ENCODE results near the gene CA14. TPM values are rescaled to one million over a fixed set of nuclear protein-coding genes. Genes with fewer than 3 reads are reported as not detected.
"Not testable (repeated sequence)": the region's sequence is repeated elsewhere in the genome, so short reads cannot be mapped to it uniquely, and the experiment has no call there.

The CA14 gene
- 4.0 TPM for total RNA-seq
- 1 to 10 TPM; 1.9 to 7.9 (median 4.0) TPM for polyA plus RNA-seq (ENCODE audit: insufficient read depth in 1 of 8, insufficient read length in 8 of 8, low replicate concordance in 1 of 8)
- long read RNA-seq, donor 1, partial matches to known transcripts: 71 of 81 reads
- long read RNA-seq, donor 1, other reads (novel, unspliced or antisense): 10 of 81 reads
- long read RNA-seq, donor 2: 0 reads
- long read RNA-seq, donor 3, partial matches to known transcripts: 47 of 78 reads
- long read RNA-seq, donor 3, other reads (novel, unspliced or antisense): 31 of 78 reads
- long read RNA-seq, donor 4: 0 reads
- long read RNA-seq, donor 5, partial matches to known transcripts: 130 of 135 reads
- long read RNA-seq, donor 5, other reads (novel, unspliced or antisense): 5 of 135 reads
- long read RNA-seq, donor 6, partial matches to known transcripts: 235 of 317 reads
- long read RNA-seq, donor 6, other reads (novel, unspliced or antisense): 82 of 317 reads
- long read RNA-seq, donor 7, partial matches to known transcripts: 52 of 57 reads
- long read RNA-seq, donor 7, other reads (novel, unspliced or antisense): 5 of 57 reads
- long read RNA-seq, donor 8, partial matches to known transcripts: 17 of 30 reads
- long read RNA-seq, donor 8, other reads (novel, unspliced or antisense): 13 of 30 reads
- long read RNA-seq, donor 9, partial matches to known transcripts: 35 of 35 reads
- long read RNA-seq, donor 9, other reads (novel, unspliced or antisense): 0 of 35 reads
- long read RNA-seq, donor 10: 0 reads
- long read RNA-seq, donor 11, partial matches to known transcripts: 20 of 37 reads
- long read RNA-seq, donor 11, other reads (novel, unspliced or antisense): 17 of 37 reads

DNA sequence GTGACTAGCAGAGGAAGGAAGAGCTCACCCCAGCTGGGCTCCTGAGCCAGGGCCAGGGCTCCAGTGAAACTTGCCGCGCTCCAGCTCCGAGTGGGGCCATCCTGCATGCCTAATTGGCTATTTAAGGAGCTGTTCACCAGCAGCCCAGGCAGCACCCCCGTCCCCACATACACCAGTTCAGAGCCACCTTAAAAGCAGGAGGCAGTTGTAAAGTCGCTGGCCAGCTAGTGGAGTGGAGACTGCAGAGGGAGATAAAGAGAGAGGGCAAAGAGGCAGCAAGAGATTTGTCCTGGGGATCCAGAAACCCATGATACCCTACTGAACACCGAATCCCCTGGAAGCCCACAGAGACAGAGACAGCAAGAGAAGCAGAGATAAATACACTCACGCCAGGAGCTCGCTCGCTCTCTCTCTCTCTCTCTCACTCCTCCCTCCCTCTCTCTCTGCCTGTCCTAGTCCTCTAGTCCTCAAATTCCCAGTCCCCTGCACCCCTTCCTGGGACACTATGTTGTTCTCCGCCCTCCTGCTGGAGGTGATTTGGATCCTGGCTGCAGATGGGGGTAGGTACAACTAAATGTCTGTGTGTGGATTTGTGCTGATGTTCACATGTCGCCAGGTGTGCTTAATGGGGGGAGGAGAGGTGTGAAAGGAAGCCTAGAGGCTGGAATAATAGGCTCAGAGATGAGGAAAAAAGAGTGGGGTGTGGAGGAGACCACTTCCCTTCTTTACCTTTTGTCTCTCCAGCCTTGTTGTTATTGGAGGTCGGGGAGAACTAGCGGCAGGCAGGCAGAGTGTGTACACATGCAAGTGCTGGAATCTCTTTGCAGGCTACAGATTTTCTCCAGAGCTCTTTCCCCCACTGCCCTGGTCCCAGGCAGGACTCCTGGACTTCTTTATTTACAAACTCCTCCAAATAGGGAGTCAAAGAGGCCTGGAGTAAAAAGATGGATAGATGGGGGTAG is at the start of gene CA14:
Gene CA14, plus strand, starts transcription at position 151 of the 962 bp plus-strand sequence. Its CDS starts 355 bp downstream, at position 506.
- Histone ChIP-seq H3K4me3 (ENCODE audit: low read length) (peak within 1 kb of the TSS; percentile 28), H3K27ac (ENCODE audit: low read length) (no peak within 1 kb of the TSS), H3K27me3 (ENCODE audit: control insufficient read depth, insufficient read depth, low read length) (peaks cover 7% of the 10 kb centered on the region), H3K36me3 (ENCODE audit: control insufficient read depth, insufficient read depth, low read length) (no peaks in the 10 kb centered on the region), H3K9me3 (replicated peaks; ENCODE audit: control insufficient read depth, low read depth, low read length) (no peaks in the 10 kb centered on the region), H3K4me1 (ENCODE audit: control insufficient read depth, insufficient read depth, low read length) (peaks cover 43% of the 10 kb centered on the region)
- peak; percentile 38 for DNase-seq
- WGBS (ENCODE audit: insufficient coverage): 50% methylated on average over 1 of the region's 13 CpGs

DNA sequence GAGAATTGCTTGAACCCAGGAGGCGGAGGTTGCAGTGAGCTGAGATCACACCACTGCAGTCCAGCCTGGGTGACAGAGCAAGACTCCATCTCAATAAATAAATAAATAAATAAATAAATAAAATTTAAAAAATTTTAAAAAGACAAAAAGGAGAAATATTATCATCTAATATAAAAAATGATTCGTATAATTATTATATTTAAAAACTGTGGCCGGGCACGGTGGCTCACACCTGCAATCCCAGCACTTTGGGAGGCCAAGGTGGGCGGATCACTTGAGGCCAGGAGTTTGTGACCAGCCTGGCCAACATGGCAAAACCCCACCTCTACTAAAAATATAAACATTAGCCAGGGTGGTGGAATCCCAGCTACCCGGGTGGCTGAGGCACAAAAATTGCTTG is 49.1 kb upstream of the CA14 start:
- not testable (repeated sequence) for H3K4me1 ChIP-seq (ENCODE audit: control insufficient read depth, insufficient read depth, low read length); H3K4me3 ChIP-seq (ENCODE audit: low read length); H3K27ac ChIP-seq (ENCODE audit: low read length); H3K9me3 ChIP-seq (replicated peaks; ENCODE audit: control insufficient read depth, low read depth, low read length); H3K27me3 ChIP-seq (ENCODE audit: control insufficient read depth, insufficient read depth, low read length); H3K36me3 ChIP-seq (ENCODE audit: control insufficient read depth, insufficient read depth, low read length); DNase-seq
- 100% methylated on average over 1 of the region's 6 CpGs for WGBS (ENCODE audit: insufficient coverage)

DNA sequence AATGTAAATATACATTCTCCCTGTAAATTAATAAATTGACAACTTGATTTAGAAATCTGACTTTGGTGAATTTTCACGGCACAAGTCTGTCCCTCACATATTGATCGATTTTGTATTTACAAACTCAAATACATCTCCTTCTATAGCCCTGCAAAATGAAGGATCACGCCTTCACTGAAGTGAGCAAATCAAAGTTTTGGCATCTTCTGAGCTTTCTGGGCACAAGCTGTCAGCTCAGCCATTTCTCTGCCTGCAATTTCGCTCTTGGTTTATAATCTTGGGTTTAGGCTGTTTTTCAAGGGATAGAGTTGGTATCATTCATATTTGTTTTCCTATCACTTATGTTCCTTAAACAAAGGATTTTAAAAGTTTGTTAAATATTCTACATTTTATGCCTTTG is 47.5 kb upstream of the CA14 start:
- Histone ChIP-seq H3K4me3 (ENCODE audit: low read length) (no peak overlapping the region), H3K27me3 (ENCODE audit: control insufficient read depth, insufficient read depth, low read length) (no peaks in the 10 kb centered on the region), H3K9me3 (replicated peaks; ENCODE audit: control insufficient read depth, low read depth, low read length) (no peaks in the 10 kb centered on the region), H3K4me1 (ENCODE audit: control insufficient read depth, insufficient read depth, low read length) (peaks cover 7% of the 10 kb centered on the region), H3K27ac (ENCODE audit: low read length) (no peak overlapping the region), H3K36me3 (ENCODE audit: control insufficient read depth, insufficient read depth, low read length) (no peaks in the 10 kb centered on the region)
- 100% methylated on average over 3 of the region's 4 CpGs for WGBS (ENCODE audit: insufficient coverage)
- DNase-seq: no peak

DNA sequence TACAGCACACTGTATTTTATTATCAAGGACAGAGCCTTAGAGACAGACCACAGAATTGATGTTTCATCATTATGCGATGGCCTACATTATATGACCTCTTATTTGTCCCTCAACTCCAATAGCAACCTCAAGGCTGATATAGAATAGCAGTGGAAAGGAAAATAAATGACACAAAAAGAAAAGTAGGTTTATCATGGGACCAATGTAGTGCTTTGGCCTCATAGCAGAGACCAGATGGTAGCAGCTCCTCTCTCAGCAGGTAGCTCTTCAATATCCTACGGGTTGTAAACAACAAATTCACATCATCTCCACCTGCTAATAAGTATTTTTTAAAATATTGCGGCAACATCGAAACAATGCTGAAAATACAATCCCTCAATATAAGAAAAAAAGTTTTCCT is 46.9 kb upstream of the CA14 start:
- no CpG with 5 or more reads among the region's 4 CpGs for WGBS (ENCODE audit: insufficient coverage)
- no peak for DNase-seq
- no peaks in the 10 kb centered on the region for H3K27me3 ChIP-seq (ENCODE audit: control insufficient read depth, insufficient read depth, low read length)
- no peaks in the 10 kb centered on the region for H3K9me3 ChIP-seq (replicated peaks; ENCODE audit: control insufficient read depth, low read depth, low read length)
- no peak overlapping the region for H3K27ac ChIP-seq (ENCODE audit: low read length)
- H3K4me1 ChIP-seq (ENCODE audit: control insufficient read depth, insufficient read depth, low read length): peaks cover 7% of the 10 kb centered on the region
- no peaks in the 10 kb centered on the region for H3K36me3 ChIP-seq (ENCODE audit: control insufficient read depth, insufficient read depth, low read length)
- no peak overlapping the region for H3K4me3 ChIP-seq (ENCODE audit: low read length)

DNA sequence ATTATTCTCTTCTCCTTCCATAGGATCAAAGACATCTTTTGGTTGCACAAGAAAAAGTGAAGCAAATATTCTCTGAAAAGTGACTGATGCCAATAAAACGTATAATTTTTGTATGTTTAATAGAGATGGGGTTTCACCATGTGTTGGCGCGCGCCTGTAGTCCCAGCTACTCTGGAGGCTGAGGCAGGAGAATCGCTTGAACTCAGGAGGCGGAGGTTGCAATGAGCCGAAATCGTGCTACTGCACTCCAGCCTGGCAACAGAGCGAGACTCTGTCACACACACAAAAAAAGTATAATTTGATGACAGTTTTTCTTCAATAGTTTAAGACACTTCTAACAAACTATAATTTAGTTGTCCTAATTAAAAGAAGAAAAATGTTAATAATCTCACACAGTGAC is 45.5 kb upstream of the CA14 start:
- H3K4me1 ChIP-seq (ENCODE audit: control insufficient read depth, insufficient read depth, low read length): peaks cover 7% of the 10 kb centered on the region
- 85% methylated on average over 4 of the region's 9 CpGs for WGBS (ENCODE audit: insufficient coverage)
- no peak for DNase-seq

DNA sequence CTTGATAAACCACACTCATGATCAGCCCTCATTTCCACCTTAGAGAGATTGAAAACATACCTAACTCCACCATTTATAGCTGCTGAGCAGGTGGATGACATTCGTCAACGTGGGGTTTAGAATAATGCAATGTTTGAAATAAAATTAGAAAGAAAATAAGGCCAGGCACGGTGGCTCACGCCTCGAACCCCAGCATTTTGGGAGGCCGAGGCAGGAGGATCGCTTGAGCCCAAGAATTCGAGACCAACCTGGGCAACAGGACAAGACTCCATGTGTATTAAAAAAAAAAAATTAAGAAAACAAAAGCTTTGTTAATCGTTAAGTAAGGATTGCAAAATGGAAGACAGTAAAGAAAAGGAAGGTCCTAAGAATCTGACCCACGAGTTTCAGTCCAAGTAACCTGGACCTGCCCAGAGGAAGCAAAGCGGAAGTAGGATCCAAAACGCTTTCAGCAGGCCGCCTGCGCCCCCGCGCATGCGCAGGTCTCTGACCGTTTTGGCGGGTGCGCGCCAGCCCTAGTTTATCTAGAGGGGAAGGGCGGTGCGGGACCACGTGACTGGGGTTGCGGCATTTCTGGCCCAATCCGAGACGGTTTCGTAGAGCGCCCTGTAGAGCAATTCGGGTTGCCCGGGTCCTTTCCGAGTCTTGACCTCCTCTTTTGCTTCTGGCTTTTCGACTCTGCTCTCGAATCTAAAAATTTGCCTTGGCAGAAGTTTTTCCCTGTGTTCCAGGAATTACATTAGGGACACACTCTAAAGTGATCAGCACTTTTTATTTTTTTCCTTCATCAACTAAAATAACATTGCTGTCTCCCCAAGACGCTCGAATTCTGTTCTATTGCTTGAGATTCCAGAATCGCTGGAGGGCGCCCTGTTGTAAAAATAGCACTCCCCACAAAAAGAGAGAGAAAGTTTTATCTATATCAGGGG is 44.1 kb upstream of the CA14 start:
- peak overlapping the region; percentile 57 for H3K4me3 ChIP-seq (ENCODE audit: low read length)
- peaks cover 7% of the 10 kb centered on the region for H3K4me1 ChIP-seq (ENCODE audit: control insufficient read depth, insufficient read depth, low read length)
- H3K9me3 ChIP-seq (replicated peaks; ENCODE audit: control insufficient read depth, low read depth, low read length): no peaks in the 10 kb centered on the region
- WGBS (ENCODE audit: insufficient coverage): 16% methylated on average over 32 of the region's 38 CpGs
- H3K27me3 ChIP-seq (ENCODE audit: control insufficient read depth, insufficient read depth, low read length): no peaks in the 10 kb centered on the region
- DNase-seq: peak; percentile 98
- peak overlapping the region; percentile 95 for H3K27ac ChIP-seq (ENCODE audit: low read length)
- no peaks in the 10 kb centered on the region for H3K36me3 ChIP-seq (ENCODE audit: control insufficient read depth, insufficient read depth, low read length)

More for the DNA sequence above, 45.5 kb upstream of the CA14 start:
- no peaks in the 10 kb centered on the region for H3K36me3 ChIP-seq (ENCODE audit: control insufficient read depth, insufficient read depth, low read length)
- no peaks in the 10 kb centered on the region for H3K9me3 ChIP-seq (replicated peaks; ENCODE audit: control insufficient read depth, low read depth, low read length)
- no peak overlapping the region for H3K4me3 ChIP-seq (ENCODE audit: low read length)
- no peak overlapping the region for H3K27ac ChIP-seq (ENCODE audit: low read length)
- no peaks in the 10 kb centered on the region for H3K27me3 ChIP-seq (ENCODE audit: control insufficient read depth, insufficient read depth, low read length)

DNA sequence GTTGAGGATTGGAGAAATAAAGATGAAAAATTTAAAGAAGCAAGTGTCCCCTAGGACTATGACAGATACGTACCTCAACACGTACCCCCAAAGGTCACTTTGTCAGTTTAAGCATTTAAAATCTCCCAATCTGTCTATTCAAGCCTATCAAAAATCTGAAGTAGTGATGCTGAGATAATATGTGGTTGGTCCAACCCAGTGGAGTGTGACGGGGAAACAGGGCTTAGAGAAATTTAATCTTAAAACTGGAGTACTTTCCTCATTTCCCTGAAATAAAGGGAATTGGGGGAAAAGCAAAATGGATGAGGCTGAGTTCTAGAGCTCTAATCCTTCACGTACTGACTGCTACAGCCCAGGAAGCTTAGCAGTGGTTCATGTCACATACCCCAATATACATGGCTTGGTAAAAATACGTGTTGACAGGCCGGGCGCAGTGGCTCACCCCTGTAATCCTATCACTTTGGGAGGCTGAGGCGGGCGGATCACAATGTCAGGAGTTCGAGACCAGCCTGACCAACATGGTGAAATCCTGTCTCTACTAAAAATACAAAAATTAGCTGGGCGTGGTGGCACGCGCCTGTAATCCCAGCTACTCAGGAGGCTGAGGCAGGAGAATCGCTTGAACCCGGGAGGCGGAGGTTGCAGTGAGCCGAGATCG is 43.3 kb upstream of the CA14 start:
- no CpG with 5 or more reads among the region's 18 CpGs for WGBS (ENCODE audit: insufficient coverage)

DNA sequence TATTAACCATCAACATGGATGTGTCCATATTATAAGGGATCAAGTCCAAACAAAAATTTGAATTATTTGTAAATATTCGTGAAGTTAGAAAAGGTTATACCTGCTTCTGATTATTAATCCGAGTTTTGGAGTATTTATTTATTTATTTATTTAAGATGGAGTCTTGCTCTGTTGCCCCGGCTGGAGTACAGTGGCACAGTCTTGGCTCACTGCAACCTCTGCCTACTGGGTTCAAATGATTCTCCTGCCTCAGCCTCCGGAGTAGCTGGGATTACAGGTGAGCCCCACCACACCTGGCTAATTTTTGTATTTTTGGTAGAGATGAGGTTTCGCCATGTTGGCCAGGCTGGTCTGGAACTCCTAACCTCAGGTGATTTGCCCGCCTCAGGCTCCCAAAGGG is 41.7 kb upstream of the CA14 start:
- DNase-seq; H3K27me3 ChIP-seq (ENCODE audit: control insufficient read depth, insufficient read depth, low read length); H3K9me3 ChIP-seq (replicated peaks; ENCODE audit: control insufficient read depth, low read depth, low read length); H3K4me1 ChIP-seq (ENCODE audit: control insufficient read depth, insufficient read depth, low read length); H3K36me3 ChIP-seq (ENCODE audit: control insufficient read depth, insufficient read depth, low read length); H3K27ac ChIP-seq (ENCODE audit: low read length); H3K4me3 ChIP-seq (ENCODE audit: low read length): not testable (repeated sequence)
- WGBS (ENCODE audit: insufficient coverage): 94% methylated on average over 2 of the region's 6 CpGs

More for the DNA sequence above, 43.3 kb upstream of the CA14 start:
- not testable (repeated sequence) for H3K36me3 ChIP-seq (ENCODE audit: control insufficient read depth, insufficient read depth, low read length); H3K9me3 ChIP-seq (replicated peaks; ENCODE audit: control insufficient read depth, low read depth, low read length); H3K27me3 ChIP-seq (ENCODE audit: control insufficient read depth, insufficient read depth, low read length); H3K4me1 ChIP-seq (ENCODE audit: control insufficient read depth, insufficient read depth, low read length); DNase-seq
- Histone ChIP-seq H3K27ac (ENCODE audit: low read length) (peak overlapping the region; percentile 95), H3K4me3 (ENCODE audit: low read length) (peak overlapping the region; percentile 57)
